ENCODE data around the gene SDK1.

The SDK1 gene

GRCh38 chr7:3730276-3730675 is 429.2 kb downstream of the SDK1 start:
- Histone ChIP-seq H3K27me3 (ENCODE audit: insufficient read depth, low read depth, severe bottlenecking) (no peaks in the 10 kb centered on the region), H3K27ac (no peak overlapping the region), H3K4me3 (ENCODE audit: low read depth, low read length) (no peak overlapping the region), H3K36me3 (no peaks in the 10 kb centered on the region), H3K9me3 (ENCODE audit: severe bottlenecking) (no peaks in the 10 kb centered on the region)
- no peak for DNase-seq
- TF ChIP-seq CTCF (IDR thresholded peaks at IDR 0.05; ENCODE audit: low read depth, low read length) = no peak

- no peak for DNase-seq
- no peak for TF ChIP-seq CTCF (IDR thresholded peaks at IDR 0.05; ENCODE audit: low read depth, low read length)
- no peak overlapping the region for H3K27ac ChIP-seq
- H3K4me3 ChIP-seq (ENCODE audit: low read depth, low read length) = no peak overlapping the region
- H3K27me3 ChIP-seq (ENCODE audit: insufficient read depth, low read depth, severe bottlenecking) = no peaks in the 10 kb centered on the region
- H3K9me3 ChIP-seq (ENCODE audit: severe bottlenecking) = no peaks in the 10 kb centered on the region
- no peaks in the 10 kb centered on the region for H3K36me3 ChIP-seq
Measured at GRCh38 chr7:3732395-3733005, 431.4 kb downstream of the SDK1 start.

- DNase-seq = no peak
- H3K36me3 ChIP-seq = no peaks in the 10 kb centered on the region
- no peak overlapping the region for H3K27ac ChIP-seq
- TF ChIP-seq CTCF (IDR thresholded peaks at IDR 0.05; ENCODE audit: low read depth, low read length) = no peak
- H3K4me3 ChIP-seq (ENCODE audit: low read depth, low read length) = no peak overlapping the region
- H3K27me3 ChIP-seq (ENCODE audit: insufficient read depth, low read depth, severe bottlenecking) = no peaks in the 10 kb centered on the region
- no peaks in the 10 kb centered on the region for H3K9me3 ChIP-seq (ENCODE audit: severe bottlenecking)
Measured at GRCh38 chr7:3733541-3734140, 432.6 kb downstream of the SDK1 start.

- no peaks in the 10 kb centered on the region for H3K27me3 ChIP-seq (ENCODE audit: insufficient read depth, low read depth, severe bottlenecking)
- no peaks in the 10 kb centered on the region for H3K36me3 ChIP-seq
- no peak for DNase-seq
Measured at GRCh38 chr7:3738964-3739363, 437.9 kb downstream of the SDK1 start.

GRCh38 chr7:3739983-3740382 is 438.9 kb downstream of the SDK1 start:
- no peak for TF ChIP-seq CTCF (IDR thresholded peaks at IDR 0.05; ENCODE audit: low read depth, low read length)
- no peak for DNase-seq
- H3K9me3 ChIP-seq (ENCODE audit: severe bottlenecking) = no peaks in the 10 kb centered on the region
- no peaks in the 10 kb centered on the region for H3K36me3 ChIP-seq
- H3K27me3 ChIP-seq (ENCODE audit: insufficient read depth, low read depth, severe bottlenecking) = no peaks in the 10 kb centered on the region
- no peak overlapping the region for H3K27ac ChIP-seq
- no peak overlapping the region for H3K4me3 ChIP-seq (ENCODE audit: low read depth, low read length)

More at GRCh38 chr7:3738964-3739363, 437.9 kb downstream of the SDK1 start:
- no peaks in the 10 kb centered on the region for H3K9me3 ChIP-seq (ENCODE audit: severe bottlenecking)
- H3K4me3 ChIP-seq (ENCODE audit: low read depth, low read length) = no peak overlapping the region
- TF ChIP-seq CTCF (IDR thresholded peaks at IDR 0.05; ENCODE audit: low read depth, low read length) = no peak
- H3K27ac ChIP-seq = no peak overlapping the region

GRCh38 chr7:3747467-3747866 is 446.4 kb downstream of the SDK1 start:
- Histone ChIP-seq H3K9me3 (ENCODE audit: severe bottlenecking) (no peaks in the 10 kb centered on the region), H3K36me3 (no peaks in the 10 kb centered on the region), H3K27ac (no peak overlapping the region), H3K27me3 (ENCODE audit: insufficient read depth, low read depth, severe bottlenecking) (no peaks in the 10 kb centered on the region), H3K4me3 (ENCODE audit: low read depth, low read length) (no peak overlapping the region)
- no peak for DNase-seq
- no peak for TF ChIP-seq CTCF (IDR thresholded peaks at IDR 0.05; ENCODE audit: low read depth, low read length)
